Epithelial cell of prostate (primary cell): Measurements from ENCODE around the gene REELD1.

Source experiments
- DNase-seq: peaks from one replicate; pipeline ENCODE4 v3.0.0-alpha.2; 2011; ENCODE audit warnings: low read depth, low spot score
- H3K27ac ChIP-seq: fragments of 450-650 bp; 2 replicates; pipeline ENCODE4 v1.5.1; 2017; ENCODE audit warnings: mild to moderate bottlenecking

REELD1 gene

GRCh38 chr4:146261041-146261440, 46.7 kb downstream of the REELD1 start:
- H3K27ac ChIP-seq = no peak overlapping the region

DNA sequence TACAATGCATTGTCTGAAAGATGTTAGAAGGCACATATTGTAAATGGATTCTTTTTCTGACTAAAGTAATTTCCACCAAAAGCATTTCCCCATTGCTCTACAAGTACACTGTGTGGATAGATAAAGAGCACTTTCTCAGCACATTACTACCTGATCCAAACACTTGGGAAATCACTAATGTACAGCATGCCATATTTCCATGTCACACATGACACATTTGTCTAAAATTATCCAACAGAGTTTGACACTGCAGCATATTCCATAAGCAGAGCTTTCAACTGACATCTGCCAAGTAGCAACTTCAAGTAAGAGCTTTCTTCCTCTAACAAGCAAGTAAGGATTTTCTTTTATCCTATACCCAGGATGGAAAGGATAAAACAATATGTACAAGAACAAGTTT, 49.5 kb downstream of the REELD1 start:
- no peak overlapping the region for H3K27ac ChIP-seq
- DNase-seq = no peak

More at GRCh38 chr4:146261041-146261440, 46.7 kb downstream of the REELD1 start:
- DNase-seq = no peak

- no peak for DNase-seq
- H3K27ac ChIP-seq = no peak overlapping the region
Measured at GRCh38 chr4:146265950-146266490, 51.7 kb downstream of the REELD1 start.

DNA sequence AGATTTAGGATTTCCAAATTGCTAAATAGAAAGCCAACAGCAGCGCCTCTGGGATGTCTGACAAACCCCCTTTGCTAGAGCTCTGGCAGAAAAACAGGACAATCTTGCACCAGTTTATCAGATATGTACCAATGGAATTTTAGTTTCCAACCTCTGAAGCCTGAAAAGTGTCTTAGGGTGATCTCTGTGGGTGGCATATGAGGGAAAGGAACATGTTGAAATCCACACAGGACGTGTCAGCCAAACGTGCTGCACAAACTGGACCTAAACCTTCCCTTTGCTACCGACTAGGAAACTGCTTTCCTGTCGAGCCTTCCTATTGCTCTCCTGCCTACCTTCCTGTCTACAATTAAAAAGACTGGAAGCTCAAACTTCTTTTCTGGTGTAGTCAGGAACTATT, 53.5 kb downstream of the REELD1 start:
- no peak overlapping the region for H3K27ac ChIP-seq
- DNase-seq = no peak

DNA sequence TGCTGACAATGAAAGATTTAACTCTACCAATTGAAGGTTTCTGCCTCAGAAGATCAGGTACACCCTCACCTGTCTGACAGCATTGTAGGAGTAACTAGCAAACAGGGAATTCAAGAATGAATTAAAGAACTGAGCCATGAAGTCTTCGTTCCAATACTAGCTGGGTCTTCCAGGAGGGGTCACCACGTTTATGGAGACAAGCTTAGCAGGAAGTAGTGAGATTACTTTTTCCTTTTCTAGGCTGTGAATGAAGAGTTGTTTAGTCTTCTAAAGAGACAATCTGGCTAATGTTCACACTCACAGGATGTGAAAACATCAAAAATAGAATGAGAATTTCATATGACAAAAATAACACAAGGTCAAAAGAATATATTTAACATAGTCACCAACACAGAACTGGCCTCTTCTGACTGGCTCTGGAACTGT, 54.9 kb downstream of the REELD1 start:
- no peak for DNase-seq
- H3K27ac ChIP-seq = no peak overlapping the region

DNA sequence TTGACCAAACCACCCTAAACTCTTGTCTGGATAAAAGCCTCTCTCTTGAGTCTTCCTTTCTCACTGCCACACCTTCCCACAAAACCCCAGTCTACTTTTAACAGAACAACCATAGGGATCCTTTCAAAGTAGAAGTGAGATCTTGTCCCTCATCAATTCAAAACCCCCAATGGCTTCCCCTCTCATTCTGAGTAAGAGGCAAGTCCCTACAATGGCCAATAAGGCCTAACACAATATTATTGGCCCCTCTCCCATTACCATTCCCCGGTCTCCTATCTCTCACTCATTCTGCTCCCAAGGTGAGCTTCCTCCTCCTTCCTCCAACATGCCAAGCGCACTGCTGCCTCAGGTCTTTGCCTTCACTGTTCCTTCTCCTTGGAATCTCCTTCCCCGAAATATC, 57.1 kb downstream of the REELD1 start:
- DNase-seq = no peak
- H3K27ac ChIP-seq = no peak overlapping the region

GRCh38 chr4:146273204-146273901, 59.0 kb downstream of the REELD1 start:
- no peak overlapping the region for H3K27ac ChIP-seq

GRCh38 chr4:146274774-146275173, 60.4 kb downstream of the REELD1 start:
- DNase-seq = no peak
- H3K27ac ChIP-seq = no peak overlapping the region

More at GRCh38 chr4:146273204-146273901, 59.0 kb downstream of the REELD1 start:
- DNase-seq = no peak

- no peak for DNase-seq
- H3K27ac ChIP-seq = no peak overlapping the region
Measured at GRCh38 chr4:146275370-146275769, 61.0 kb downstream of the REELD1 start.

- DNase-seq = no peak
- no peak overlapping the region for H3K27ac ChIP-seq
Measured at GRCh38 chr4:146278986-146279385, 64.6 kb downstream of the REELD1 start.
